Endothelial cell of umbilical vein (primary cell): ENCODE measurements around the gene TMEM234. TPM values are rescaled to one million over a fixed set of nuclear protein-coding genes. Genes with fewer than 3 reads are reported as not detected.

Experiments
- BruUV-seq: library from RNA; stranded (reverse); fragments of 400-500 nt; replicated peaks from 2 replicates; lab custom pipeline; 2021; lab: Mats Ljungman, UMichigan
- CTCF ChIA-PET: fragments of 300-600, 350-600 bp; sonication (Branson Sonifier 250); formaldehyde crosslinking; loops from one replicate; lab custom pipeline; 2021; ENCODE audit warnings: antibody characterized with exemption, inconsistent platforms; lab: Charles Lee
- POLR2A ChIA-PET: fragments of 300-600, 350-600 bp; sonication (Branson Sonifier 250); formaldehyde crosslinking; loops from one replicate; lab custom pipeline; 2021; ENCODE audit warnings: antibody characterized with exemption, inconsistent platforms; lab: Charles Lee
- DNase-seq: peaks from one replicate; pipeline ENCODE4 v3.0.0-alpha.2; 2011; ENCODE audit warnings: low read depth, low spot score
- FAIRE-seq: peaks from 2 replicates; lab custom pipeline; 2011; peaks lifted over from hg19 to GRCh38; lab: Jason Lieb, UNC
- H2AFZ ChIP-seq: 2 replicates; pipeline ENCODE4 v1.6.0; 2012; ENCODE audit warnings: low read depth, low read length, control low read depth, inconsistent platforms
- H3K27ac ChIP-seq: 2 replicates; pipeline ENCODE4 v1.5.1; 2011; ENCODE audit warnings: low read depth, mild to moderate bottlenecking, control low read depth, low read length, moderate library complexity; ENCODE audit not compliant: insufficient read depth
- H3K27me3 ChIP-seq, 2 experiments: 2 replicates each; pipeline versions ENCODE4 v1.6.0 to v1.6.1; 2011; ENCODE audit warnings: low read length in 2 of 2, mixed read lengths in 1 of 2; ENCODE audit not compliant: control insufficient read depth in 2 of 2, insufficient read depth in 2 of 2
- H3K36me3 ChIP-seq, 2 experiments: 2 replicates in 1 of 2; 3 replicates in 1 of 2; pipeline ENCODE4 v1.5.1; 2011; ENCODE audit warnings: low read length in 2 of 2, mild to moderate bottlenecking in 1 of 2, moderate library complexity in 1 of 2; ENCODE audit not compliant: control insufficient read depth in 2 of 2, insufficient read depth in 2 of 2; ENCODE audit errors: extremely low read depth in 1 of 2
- H3K4me1 ChIP-seq: 3 replicates; pipeline ENCODE4 v1.5.1; 2011; ENCODE audit warnings: mild to moderate bottlenecking, low read length; ENCODE audit not compliant: control insufficient read depth, insufficient read depth; ENCODE audit errors: extremely low read depth
- H3K4me2 ChIP-seq: 2 replicates; pipeline ENCODE4 v1.6.1; 2011; ENCODE audit warnings: low read length, control low read depth, mixed read lengths; ENCODE audit not compliant: insufficient read depth
- H3K4me3 ChIP-seq, 3 experiments: fragments of 200-600 bp in 1 of 3; sonication (generic), shearing (Covaris generic) in 1 of 3; replicated peaks in 1 of 3; 2 replicates each; pipeline ENCODE4 v1.5.1; 2011 to 2016; ENCODE audit warnings: control low read depth in 3 of 3, low read length in 3 of 3, mild to moderate bottlenecking in 2 of 3, inconsistent platforms in 1 of 3, low read depth in 1 of 3, moderate library complexity in 1 of 3; ENCODE audit not compliant: insufficient read depth in 1 of 3
- H3K79me2 ChIP-seq: 2 replicates; pipeline ENCODE4 v1.6.0; 2012; ENCODE audit warnings: low read length, inconsistent platforms; ENCODE audit not compliant: control insufficient read depth, insufficient read depth
- H3K9ac ChIP-seq: replicated peaks from 2 replicates; pipeline ENCODE3; 2011; ENCODE audit warnings: low read length, control low read depth; ENCODE audit not compliant: insufficient read depth; ENCODE audit errors: extremely low read depth
- H3K9me1 ChIP-seq: replicated peaks from 3 replicates; pipeline ENCODE4 v1.6.0; 2011; ENCODE audit warnings: mild to moderate bottlenecking, low read length; ENCODE audit not compliant: control insufficient read depth, insufficient read depth; ENCODE audit errors: extremely low read depth
- H3K9me3 ChIP-seq: replicated peaks from 2 replicates; pipeline ENCODE4 v1.5.1; 2012; ENCODE audit warnings: low read length, inconsistent platforms; ENCODE audit not compliant: control insufficient read depth, insufficient read depth
- H4K20me1 ChIP-seq: replicated peaks from 2 replicates; pipeline ENCODE3; 2011; ENCODE audit warnings: mild to moderate bottlenecking, low read length; ENCODE audit not compliant: control insufficient read depth, insufficient read depth; ENCODE audit errors: extremely low read depth
- CTCF ChIP-seq, 2 donors: IDR thresholded peaks; 1 replicate in 1 of 2; 2 replicates in 1 of 2; pipeline ENCODE4 v1.5.1; 2011; ENCODE audit warnings: low read length in 2 of 2, mild to moderate bottlenecking in 2 of 2, moderate library complexity in 2 of 2, control low read depth in 1 of 2, inconsistent platforms in 1 of 2, low read depth in 1 of 2; ENCODE audit not compliant: insufficient read depth in 1 of 2; ENCODE audit errors: extremely low read depth in 1 of 2
- EZH2 ChIP-seq: IDR thresholded peaks from 2 replicates; pipeline ENCODE4 v1.6.1; 2012; ENCODE audit warnings: borderline replicate concordance, low read depth, mild to moderate bottlenecking, moderate library complexity, low read length, inconsistent platforms; ENCODE audit not compliant: severe bottlenecking
- FOS ChIP-seq: IDR thresholded peaks from 2 replicates; pipeline ENCODE4 v1.6.1; 2011; ENCODE audit warnings: mild to moderate bottlenecking, low read length, moderate library complexity, borderline replicate concordance; ENCODE audit not compliant: insufficient read depth
- GATA2 ChIP-seq: IDR thresholded peaks from 2 replicates; pipeline ENCODE4 v1.7.0; 2011; ENCODE audit warnings: low read depth, mild to moderate bottlenecking, moderate library complexity, mixed read lengths, low read length; ENCODE audit not compliant: insufficient read length, insufficient read depth
- JUN ChIP-seq: IDR thresholded peaks from 2 replicates; pipeline ENCODE4 v1.6.1; 2011; ENCODE audit warnings: borderline replicate concordance, low read depth; ENCODE audit not compliant: insufficient read length, insufficient read depth
- MAX ChIP-seq: IDR thresholded peaks from 2 replicates; pipeline ENCODE4 v1.6.1; 2011; ENCODE audit not compliant: insufficient read depth, insufficient read length
- MYC ChIP-seq: IDR thresholded peaks from one replicate; pipeline ENCODE4 v1.6.1; 2011; ENCODE audit warnings: mild to moderate bottlenecking, low read depth, low read length
- POLR2A ChIP-seq: IDR thresholded peaks from 2 replicates; pipeline ENCODE4 v1.6.1; 2012; ENCODE audit warnings: low read depth, mild to moderate bottlenecking, control low read depth, low read length
- POLR2AphosphoS5 ChIP-seq: IDR thresholded peaks from 2 replicates; pipeline ENCODE4 v1.6.1; 2012; ENCODE audit warnings: low read depth, mild to moderate bottlenecking, control low read depth, low read length, moderate library complexity; ENCODE audit not compliant: insufficient read depth
- dilution Hi-C: fragments of 300-500 bp; cut with MboI; formaldehyde crosslinking; loops from one replicate; pipeline ENCODE4 v1.15.0; 2019; ENCODE audit warnings: low sequenced_read_pairs; ENCODE audit not compliant: extremely low pct_ligation_motif_present
- intact Hi-C: fragments of 100-400 bp; cut with micrococcal nuclease; formaldehyde crosslinking; loops from one replicate; pipeline ENCODE4 v1.10.0; 2022
- polyA plus RNA-seq, 4 experiments: library from polyadenylated mRNA; depleted of rRNA in 3 of 4; stranded (reverse) in 3 of 4; unstranded in 1 of 4; fragments of >200 nt; gene quantifications; 2 replicates each; pipeline versions ENCODE4 v1.2.1 to v1.2.3, GENCODE V29; 2011 to 2012; ENCODE audit warnings: missing spikeins in 1 of 4
- total RNA-seq: library from RNA; stranded (reverse); gene quantifications from 2 replicates; pipeline ENCODE4 v1.2.3, GENCODE V29; 2021

Gene TMEM234
- total and polyA plus RNA-seq, 2 donors (not counting 3 experiments of a cell fraction or from before 2014, with no cell fraction given) = 20.7 to 21.3 TPM

- Histone ChIP-seq H3K9ac (no peak overlapping the region), H3K4me1 (peaks cover 2% of the 10 kb centered on the region), H3K27me3 (no peaks in the 10 kb centered on the region), H3K9me1 (no peaks in the 10 kb centered on the region), H3K79me2 (no peaks in the 10 kb centered on the region), H3K9me3 (no peaks in the 10 kb centered on the region), H3K36me3 (peaks cover 29 to 54% of the 10 kb centered on the region in 2 experiments), H3K4me3 (no peak overlapping the region), H3K27ac (no peak overlapping the region), H3K4me2 (no peak overlapping the region), H2AFZ (no peak overlapping the region), H4K20me1 (no peaks in the 10 kb centered on the region)
- dilution Hi-C loops (no loop called here), intact Hi-C loops (no loop called here)
- BruUV-seq = TSS peak; percentile 23
- peak; percentile 12 for DNase-seq
- no peak for FAIRE-seq
- TF ChIP-seq POLR2A (no peak), MYC (no peak), EZH2 (no peak), FOS (no peak), MAX (no peak), POLR2AphosphoS5 (no peak), CTCF (IDR thresholded peaks at IDR 0.05; ENCODE audit: extremely low read depth in 1 of 2, insufficient read depth in 1 of 2, low read depth in 1 of 2, low read length in 2 of 2) (no peak), JUN (no peak), GATA2 (no peak)
- ChIA-PET POLR2A (interaction anchor here (0.9 to 1.1 kb wide), 2 partner anchors 19 to 88 kb away, joined by 3 read pairs; partner anchors contain the start of gene KPNA6), CTCF (interaction anchor here (0.8 kb wide), 1 partner anchor 205 kb away, joined by 3 read pairs; no protein-coding TSS in a partner anchor)
Measured at GRCh38 chr1:32195972-32196823, 26.0 kb downstream of the TMEM234 start.
